Stimulated activated CD8-positive, alpha-beta memory T cell treated with anti-CD3 and anti-CD28 coated beads, Interleukin-2, amount 100 ng/mL, for 48 hours (primary cell): ENCODE data around the gene S100Z.
"Not testable (repeated sequence)": the region's sequence is repeated elsewhere in the genome, so short reads cannot be mapped to it uniquely, and the experiment has no call there.

Experiments used
- DNase-seq, 2 donors: peaks; one replicate each; pipeline ENCODE4 v3.0.0-alpha.2; 2020; ENCODE audit warnings: low read depth in 2 of 2

Gene S100Z

DNA sequence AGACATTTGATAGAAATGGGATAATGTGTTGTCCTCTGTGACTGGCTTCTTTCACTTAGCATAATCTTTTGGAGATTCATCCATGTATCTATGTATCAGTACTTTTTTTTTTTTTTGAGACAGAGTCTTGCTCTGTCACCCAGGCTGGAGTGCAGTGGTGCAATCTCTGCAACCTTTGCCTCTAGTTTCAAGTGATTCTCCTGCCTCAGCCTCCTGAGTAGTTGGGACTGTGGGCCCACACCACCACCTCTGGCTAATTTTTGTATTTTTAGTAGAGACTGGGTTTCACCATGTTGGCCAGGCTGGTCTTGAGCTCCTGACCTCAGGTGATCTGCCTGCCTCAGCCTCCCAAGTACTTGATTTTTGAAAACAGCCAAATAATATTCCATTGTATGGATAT, 23.4 kb upstream of the S100Z start:
- DNase-seq = not testable (repeated sequence)

DNA sequence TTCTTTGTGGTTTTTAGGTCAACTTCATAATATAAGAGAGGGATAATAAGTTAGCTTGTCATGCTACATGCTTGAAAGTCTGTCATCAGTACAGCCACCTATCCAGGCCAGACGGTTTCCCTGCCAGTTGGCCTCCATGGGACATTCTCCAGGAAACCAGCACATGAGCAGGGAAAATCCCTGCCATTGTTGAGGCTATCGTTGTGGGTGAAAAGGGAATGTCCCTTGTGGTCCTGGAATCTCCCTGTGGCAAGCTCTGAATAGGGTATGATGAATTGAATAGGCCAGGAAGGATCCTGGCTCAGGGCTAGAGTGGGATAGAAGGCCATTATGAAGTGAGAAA, 18.7 kb upstream of the S100Z start:
- peak in 1 of 2 donors; percentile 7 for DNase-seq

DNA sequence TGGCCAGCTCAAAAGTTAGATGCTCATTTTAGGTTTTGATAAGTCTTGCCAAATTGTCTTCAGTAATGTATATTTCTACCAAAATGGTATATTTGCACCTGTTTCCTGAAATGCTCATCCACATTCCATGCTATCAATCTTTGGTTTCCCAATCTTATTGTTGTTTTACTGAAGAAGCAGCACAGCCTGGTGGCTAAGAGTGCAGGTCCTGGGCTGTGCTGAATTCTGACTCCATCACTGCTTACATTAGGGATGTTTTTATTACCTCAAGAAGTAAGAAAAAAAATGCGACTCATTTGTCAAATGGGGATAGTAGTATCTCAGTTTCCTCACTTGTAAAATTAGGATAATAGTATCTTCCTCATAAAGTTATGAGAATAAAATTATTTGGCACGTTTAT, 13.6 kb upstream of the S100Z start:
- DNase-seq = no peak

DNA sequence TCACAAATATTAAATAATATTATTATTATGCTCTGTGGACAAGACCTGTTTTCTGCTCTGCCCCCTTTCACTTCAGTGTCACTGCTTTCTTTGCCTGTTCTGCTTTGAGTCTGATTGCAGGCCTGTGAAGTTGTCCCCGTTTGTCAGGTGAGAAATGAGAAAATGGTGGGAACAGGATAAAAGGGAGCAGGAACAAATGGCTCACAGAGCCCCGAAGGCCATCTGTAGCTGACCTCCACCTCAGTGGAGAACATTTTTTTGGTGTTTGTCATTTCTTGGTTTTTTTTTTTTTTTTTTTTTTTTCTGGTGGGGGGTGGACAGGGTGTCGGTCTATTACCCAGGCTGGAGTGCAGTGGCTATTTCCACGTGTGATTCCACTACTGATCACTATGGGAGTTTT, 13.2 kb upstream of the S100Z start:
- DNase-seq = no peak

DNA sequence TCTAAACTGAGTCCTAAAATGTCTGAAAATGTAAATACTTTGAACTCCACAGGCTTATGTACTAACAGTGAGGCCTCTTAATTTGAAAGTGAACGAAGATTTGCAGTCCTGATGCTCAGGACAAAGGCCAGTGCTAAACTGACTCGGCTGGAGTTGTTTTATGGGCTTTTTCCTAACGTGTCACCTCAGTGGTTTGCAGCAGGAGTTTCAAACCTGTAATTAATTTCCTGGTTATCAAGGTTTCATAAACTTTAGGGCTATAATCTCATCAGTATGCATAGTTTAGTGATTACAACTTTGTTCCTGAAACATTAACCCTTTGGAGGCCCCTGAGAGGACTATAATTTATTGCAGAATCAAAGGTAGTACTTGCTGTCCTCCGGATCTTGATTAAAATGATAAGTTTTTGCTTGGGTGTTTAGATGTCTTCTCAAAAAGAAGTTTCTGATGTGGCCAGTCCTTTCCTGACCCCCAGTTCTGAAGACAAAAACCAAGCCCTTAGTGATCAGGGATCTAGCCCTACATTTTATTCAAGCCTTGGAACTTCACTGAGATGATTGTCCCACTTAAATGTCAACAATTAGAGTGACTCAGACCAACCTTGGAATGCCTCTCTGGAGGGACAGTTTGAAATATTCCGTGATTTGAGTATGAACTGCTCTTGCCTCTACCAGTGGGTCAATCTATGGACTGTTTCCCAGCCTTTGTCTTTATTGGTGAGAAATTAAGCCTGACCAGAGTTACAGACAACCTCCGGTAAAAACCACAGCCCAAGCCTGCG, 11.1 kb upstream of the S100Z start:
- no peak for DNase-seq

DNA sequence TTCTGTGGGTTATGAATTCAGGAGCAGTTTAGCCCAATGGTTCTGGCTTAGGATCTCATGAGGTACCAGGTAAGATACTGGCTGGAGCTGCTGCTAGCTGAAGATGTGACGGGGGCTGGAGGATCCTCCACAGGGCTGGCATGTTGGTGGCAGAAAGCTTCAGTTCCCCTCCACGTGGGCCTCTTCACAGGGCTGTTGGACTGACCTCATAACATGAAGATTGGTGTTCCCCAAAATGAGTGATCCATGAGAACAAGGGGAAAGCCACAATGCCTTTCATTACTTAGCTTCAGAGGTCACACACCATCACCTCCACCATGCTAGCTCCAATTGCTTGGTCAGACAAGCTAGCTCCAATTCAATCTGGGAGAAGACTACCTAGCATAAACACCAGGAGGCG, 8.5 kb upstream of the S100Z start:
- DNase-seq = no peak

DNA sequence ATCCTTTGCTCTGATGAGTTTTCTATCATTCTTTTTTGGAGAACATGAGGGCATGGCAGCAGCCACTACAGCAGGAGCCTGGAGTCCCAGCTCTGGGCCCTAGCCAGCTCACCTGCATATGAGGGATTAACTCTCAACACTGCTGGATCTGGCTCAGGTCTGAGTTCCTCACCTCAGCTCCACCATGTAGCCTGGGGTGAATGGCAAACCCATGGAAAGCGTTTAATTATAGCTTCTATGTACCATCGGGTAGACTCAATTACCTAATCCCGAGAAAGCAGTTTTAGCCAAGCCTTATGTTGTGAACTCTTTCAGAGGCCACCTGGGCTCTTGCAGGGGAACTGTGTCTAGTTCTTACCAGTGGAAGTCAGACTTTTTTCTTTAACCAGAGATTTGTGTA, 3.9 kb upstream of the S100Z start:
- DNase-seq = no peak

DNA sequence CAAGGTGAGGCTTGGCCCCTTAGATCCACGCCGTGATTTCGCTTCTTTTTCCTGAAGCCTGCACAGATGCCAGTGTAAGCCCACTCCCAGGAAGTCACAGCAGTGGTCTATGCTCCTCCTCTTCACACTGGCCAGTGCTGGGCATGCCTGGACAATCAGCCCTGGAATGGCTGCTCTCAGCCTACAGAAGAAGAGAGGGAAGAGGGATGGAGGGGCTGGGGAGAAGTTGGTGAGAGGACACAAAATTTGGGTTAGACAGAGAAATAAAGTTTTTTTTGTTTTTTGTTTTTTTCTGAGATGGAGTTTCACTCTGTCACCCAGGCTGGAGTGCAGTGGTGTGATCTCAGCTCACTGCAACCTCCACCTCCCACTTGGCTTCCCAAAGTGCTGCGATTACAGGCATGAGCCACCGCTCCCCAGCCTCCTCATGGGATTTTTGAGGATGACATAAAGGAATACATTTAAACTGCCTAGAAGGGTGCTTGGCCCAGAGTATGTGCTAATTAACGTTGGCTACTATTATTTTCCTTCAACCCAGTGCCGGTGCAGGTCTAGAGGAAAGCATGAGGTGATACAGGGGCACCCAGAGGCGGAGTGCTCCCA, 830 bp downstream of the S100Z start:
- no peak for DNase-seq

DNA sequence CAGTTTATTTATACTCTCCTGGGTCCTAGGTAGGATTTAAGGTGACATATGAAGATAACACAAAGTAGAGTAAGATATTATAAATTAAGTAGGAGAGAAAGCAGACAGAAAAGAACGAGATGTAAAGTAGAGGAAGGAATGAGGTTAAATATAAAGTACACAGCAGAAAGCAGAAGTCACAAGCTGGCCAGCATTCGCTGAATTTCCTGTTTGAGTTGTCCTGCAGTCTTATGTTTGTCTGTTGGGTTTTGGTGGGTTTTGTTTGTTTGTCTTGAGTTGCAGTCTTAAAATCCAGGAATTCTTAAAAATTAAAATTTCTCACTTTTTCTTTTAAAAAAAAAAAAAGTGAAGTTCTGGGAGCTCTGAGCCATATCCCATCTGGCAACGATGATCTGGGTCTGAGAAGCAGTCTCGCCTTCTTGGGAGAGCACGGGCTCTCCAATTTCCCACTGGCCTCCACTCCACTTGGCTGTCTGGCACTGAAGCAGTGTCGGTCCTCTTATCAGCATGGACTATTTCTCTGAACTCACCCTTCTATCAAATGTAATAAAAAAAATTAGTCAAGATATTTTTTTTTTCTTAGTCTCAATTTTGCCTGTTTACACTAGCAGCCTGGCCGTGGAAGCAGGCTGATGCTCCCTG, 2.0 kb downstream of the S100Z start:
- DNase-seq = no peak

DNA sequence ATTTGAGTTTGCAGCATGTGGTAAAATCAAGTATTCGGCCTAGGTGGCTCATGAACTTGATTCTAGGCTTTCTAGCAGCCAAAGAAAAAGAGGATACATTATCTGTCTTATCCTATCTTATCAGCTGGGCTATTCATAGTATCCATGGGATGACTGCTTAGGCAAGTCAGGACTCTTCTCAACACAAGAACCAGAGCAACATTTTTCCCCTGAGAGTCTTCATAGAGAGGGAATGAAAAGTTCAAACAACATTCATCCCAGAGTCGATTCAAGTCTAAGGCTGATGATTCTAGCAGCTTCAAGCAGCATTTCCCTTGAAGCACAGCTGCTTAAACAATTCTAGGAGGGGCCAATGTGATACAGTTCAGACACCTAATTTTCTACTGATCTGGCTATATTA, 3.0 kb downstream of the S100Z start:
- DNase-seq = no peak

DNA sequence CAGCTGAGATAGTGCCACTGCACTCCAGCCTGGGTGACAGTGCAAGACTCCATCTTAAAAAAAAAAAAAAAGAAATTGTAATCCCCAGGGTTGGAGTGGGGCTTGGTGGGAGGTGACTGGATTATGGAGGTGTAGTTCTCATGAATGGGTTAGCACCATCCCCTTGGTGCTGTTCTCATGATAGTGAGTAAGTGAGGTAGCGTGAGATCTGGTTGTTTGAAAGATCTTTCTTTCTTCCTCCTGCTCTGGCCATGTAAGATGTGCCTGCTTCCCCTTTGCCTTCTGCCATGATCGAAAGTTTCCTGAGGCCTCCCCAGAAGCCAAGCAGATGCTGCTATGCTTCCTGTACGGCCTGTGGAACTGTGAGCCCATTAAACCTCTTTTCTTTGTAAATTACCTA, 3.9 kb downstream of the S100Z start:
- not testable (repeated sequence) for DNase-seq

DNA sequence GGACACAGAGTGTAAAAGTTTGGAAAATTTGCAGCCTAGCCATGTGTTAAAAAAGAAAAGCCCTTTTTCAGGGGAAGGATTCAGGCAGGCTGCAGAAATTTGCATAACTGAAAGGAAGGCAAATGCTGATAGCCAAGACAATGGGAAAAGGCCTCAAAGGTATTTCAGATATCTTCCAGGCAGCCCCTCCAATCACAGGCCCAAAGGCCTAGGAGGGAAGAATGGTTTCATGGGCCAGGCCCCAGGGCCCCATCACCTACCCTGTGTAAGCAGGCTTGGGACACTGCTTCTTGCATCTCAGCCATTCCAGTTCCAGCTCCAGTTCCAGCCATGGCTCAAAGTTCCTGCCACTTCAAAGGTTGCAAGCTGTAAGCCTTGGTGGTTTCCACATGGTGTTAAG, 4.8 kb downstream of the S100Z start:
- no peak for DNase-seq

DNA sequence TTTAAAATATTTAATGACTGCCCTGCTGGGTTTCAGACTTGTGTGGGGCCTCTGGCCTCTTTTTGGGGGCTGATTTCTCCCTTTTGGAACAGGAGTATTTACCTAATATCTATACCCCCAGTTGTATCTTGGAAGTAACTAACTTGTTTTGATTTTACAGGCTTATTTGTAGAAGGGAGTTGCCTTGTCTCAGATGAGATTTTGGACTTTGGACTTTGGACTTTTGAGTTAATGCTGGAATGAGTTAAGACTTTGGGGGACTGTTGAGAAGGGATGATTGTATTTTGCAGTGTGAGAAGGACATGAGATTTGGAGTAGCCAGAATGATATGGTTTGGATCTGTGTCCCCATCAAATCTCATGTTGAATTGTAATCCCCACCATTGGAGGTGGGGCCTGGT, 5.7 kb downstream of the S100Z start:
- DNase-seq = not testable (repeated sequence)

DNA sequence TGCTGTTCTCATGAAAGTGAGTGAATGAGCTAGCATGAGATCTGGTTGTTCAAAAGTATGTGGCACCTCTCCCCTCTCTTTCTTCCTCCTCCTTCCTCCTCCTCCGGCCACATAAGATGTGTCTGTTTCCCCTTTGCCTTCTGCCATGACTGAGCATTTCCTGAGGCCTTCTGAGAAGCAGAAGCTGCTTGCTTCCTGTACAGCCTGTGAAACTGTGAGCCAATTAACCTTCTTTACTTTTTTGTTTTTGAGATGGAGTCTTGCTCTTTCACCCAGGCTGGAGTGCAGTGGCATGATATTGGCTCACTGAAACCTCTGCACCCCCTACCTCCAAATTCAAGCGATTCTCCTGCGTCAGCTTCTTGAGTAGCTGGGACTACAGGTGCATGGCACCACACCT, 6.1 kb downstream of the S100Z start:
- DNase-seq = peak in 1 of 2 donors; percentile 2

DNA sequence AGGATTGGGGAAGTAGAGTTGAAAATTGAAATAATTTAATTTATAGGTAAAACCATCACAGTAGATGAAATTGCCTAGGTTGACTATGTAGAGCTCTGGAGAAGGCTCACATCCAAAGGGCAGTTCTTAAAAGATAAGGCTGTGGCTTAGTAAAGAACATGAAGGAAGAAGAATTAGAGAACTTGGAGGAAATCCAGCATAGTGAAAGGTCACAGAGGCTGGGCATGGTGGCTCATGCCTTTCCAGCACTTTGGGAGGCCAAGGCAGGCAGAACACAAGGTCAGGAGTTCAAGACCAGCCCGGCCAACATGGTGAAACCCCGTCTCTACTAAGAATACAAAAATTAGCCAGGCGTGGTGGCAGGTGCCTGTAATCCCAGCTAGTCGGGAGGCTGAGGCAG, 7.0 kb downstream of the S100Z start:
- DNase-seq = not testable (repeated sequence)

DNA sequence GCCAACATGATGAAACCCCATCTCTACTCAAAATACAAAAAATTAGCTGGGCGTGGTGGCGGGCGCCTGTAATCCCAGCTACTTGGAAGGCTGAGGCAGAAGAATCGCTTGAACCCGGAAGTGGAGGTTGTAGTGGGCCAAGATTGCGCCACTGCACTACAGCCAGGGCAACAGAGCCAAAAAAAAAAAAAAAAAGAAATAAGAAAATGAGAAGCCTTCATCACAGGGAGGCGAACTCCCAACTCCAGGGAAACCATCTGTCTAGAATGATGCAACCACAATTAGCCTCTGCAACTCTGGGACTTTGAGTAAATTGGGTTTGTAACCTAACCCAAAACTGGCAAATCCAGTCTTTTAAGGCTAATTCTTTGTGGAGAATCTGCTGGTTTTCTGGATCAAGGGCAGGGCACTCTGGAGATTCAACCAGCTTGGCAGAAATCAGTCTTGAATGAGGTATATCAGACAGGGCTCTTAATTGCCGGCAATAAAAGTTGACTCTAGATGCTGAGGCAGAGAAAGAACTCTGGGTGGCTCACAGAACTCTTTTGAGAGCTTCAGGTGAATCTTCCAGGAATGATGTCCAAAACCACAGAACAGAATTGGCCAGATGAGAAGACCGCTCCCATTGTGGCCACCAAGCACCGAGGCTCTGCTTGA, 9.9 kb downstream of the S100Z start:
- no peak for DNase-seq

DNA sequence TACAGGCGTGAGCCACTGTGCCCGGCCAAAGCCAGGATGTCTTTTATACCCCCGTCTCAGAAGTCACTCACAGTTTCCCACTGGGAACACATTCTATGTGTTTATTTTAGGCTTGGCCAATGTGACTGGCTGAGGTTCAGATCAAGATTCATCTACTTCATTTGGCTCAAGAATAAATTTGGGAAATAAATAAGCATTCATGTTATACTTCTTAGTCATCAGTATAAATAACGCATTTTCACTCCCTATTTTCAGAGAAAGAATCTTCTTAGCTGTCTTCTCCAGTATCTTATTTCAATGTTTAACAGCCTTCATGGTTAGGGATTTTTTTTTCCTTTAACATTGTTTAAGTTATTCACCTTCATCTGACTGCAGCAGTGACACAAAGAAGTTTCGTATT, 11.8 kb downstream of the S100Z start:
- DNase-seq = no peak

DNA sequence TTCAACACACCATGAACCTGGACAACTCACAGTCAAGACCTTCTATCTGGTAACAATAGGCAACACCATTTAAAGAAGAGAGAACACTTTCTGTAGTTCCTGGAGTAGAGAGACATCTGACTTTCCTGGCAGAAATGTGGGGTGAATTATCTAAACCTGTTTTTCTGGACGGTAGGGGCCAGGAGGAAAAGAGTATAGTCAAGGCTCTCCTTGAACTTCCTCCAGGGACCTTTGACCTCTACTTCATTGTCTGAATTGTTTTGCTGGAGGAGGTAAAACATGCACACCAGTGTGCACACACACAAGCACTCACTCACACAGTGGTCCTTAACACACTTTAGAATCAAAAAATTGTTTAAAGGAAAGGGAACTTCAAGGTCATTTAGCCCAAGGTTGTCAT, 13.2 kb downstream of the S100Z start:
- DNase-seq = no peak

DNA sequence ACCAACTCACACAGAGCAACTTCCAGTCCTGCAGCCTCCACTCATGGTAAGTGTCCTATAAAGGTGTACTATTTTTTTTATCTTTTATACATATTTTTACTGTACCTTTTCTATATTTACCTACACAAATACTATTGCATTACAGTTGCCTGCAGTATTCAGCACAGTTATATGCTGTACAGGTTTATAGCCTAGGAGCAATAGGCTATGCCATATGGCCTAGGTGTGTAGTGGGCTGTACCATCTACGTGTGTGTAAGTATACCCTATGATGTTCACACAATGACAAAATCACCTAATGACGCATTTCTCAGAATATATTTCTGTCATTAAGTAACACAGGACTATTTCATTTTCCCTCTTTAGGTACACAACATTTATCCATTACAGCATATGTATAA, 16.7 kb downstream of the S100Z start:
- no peak for DNase-seq

DNA sequence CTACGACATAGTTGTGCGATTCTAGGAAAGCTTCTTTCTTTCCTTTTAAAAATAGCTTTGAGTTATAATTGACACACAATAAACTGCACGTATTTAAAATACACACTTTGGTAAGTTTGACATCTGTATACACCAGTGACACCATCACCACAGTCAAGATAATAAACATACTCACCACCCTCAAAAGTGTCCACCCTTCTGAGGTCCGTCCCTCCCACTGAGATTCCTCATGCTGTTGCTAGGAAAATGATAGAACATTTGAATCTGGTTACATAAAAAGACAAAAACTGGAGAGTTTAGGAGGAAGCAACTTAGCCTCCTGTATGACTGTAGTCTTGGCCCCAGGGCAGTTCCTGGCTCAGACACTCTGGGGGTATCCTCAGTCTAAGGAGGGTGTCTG, 17.2 kb downstream of the S100Z start:
- no peak for DNase-seq

DNA sequence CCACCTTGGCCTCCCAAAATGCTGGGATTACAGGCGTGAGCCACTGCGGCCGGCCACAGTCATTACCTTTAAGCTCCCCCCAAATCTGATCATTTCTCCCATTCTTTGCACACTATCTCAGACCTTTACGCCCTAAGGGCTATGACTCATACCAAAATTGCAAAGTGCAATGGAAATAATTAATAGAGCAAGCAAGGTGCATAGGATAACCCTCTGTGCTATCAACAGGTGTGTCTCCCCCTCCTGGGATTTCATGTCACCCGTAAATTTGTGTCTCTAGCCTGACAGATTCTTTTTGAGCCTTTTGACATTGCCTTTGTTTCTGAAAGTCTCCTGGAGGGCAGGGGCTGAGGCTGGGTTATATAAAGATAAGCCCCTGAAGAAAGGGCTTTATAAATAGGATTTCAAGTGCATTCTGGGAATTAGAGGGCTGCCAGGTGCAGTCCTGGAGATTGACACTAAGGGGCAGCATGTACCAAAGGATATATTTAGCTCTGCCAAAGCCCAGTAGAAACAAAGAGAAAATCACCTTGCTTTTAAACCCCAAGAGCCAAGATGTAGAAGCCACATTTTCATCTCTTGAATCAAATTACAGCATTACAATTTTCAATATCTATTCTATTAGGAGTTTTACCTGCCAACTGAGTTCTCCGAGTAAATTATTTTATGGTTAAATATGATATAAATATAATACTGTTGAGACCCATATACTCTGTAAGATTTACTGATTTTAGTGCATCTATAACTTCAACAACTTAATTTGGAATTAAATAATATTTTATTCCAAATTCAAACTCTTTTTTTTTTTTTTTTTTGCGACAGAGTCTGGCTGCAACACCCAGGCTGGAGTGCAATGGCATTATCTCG, 18.2 kb downstream of the S100Z start:
- peak; percentile 14 to 42 for DNase-seq

DNA sequence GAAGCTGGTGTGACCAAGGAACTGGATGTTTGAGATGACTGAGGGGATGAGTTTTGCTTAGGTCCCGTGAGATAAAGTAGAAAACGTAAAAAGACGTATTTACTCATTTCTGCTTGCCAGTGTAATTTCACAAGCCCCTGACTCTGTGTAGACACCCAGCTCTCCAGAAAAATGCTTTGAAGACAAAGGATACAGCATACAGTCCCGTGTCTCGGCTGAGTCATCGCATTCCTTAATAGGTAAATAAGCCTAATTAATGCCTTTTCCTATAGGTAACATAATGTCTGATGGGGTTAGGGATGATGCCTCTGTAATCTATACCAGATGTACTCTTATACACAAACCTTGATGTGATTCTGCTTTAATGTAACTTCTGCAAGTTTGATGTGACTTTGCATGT, 20.2 kb downstream of the S100Z start:
- DNase-seq = no peak
